Amygdala (tissue), 56 donors: ENCODE data around the gene RAMP3.
"Not testable (repeated sequence)": the region's sequence is repeated elsewhere in the genome, so short reads cannot be mapped to it uniquely, and the experiment has no call there.

Experiments
- DNase-seq, 56 donors: peaks; one replicate each; lab custom pipeline; 2025; lab: John Stamatoyannopoulos, UW

The RAMP3 gene

GRCh38 chr7:45155357-45155900 lies 2.2 kb upstream of the RAMP3 start:
- DNase-seq = no peak

GRCh38 chr7:45155941-45156340 lies 1.6 kb upstream of the RAMP3 start:
- no peak for DNase-seq

- DNase-seq = no peak
These were observed 897 bp upstream of the RAMP3 start for GRCh38 chr7:45156516-45157272.

GRCh38 chr7:45157286-45157652 lies 322 bp upstream of the RAMP3 start:
- DNase-seq = no peak

- no peak for DNase-seq
These were observed 880 bp downstream of the RAMP3 start for GRCh38 chr7:45158471-45158870.

- DNase-seq = no peak
These were observed 1.7 kb downstream of the RAMP3 start for GRCh38 chr7:45159296-45159695.

GRCh38 chr7:45160417-45160881 lies 2.9 kb downstream of the RAMP3 start:
- peak in 2 of 56 donors; percentile 6 to 14 for DNase-seq

- no peak for DNase-seq
These were observed 3.5 kb downstream of the RAMP3 start for GRCh38 chr7:45161138-45161537.

- no peak for DNase-seq
These were observed 4.3 kb downstream of the RAMP3 start for GRCh38 chr7:45161842-45162241.

- DNase-seq = no peak
These were observed 4.8 kb downstream of the RAMP3 start for GRCh38 chr7:45162311-45162845.

- no peak for DNase-seq
These were observed 5.5 kb downstream of the RAMP3 start for GRCh38 chr7:45162943-45163691.

- no peak for DNase-seq
These were observed 6.1 kb downstream of the RAMP3 start for GRCh38 chr7:45163692-45164052.

- DNase-seq = not testable (repeated sequence)
These were observed 6.7 kb downstream of the RAMP3 start for GRCh38 chr7:45164271-45164670.

- DNase-seq = no peak
These were observed 8.3 kb downstream of the RAMP3 start for GRCh38 chr7:45165857-45166256.

GRCh38 chr7:45171946-45172345 lies 14.4 kb downstream of the RAMP3 start:
- DNase-seq = no peak

GRCh38 chr7:45173596-45174327 lies 16.2 kb downstream of the RAMP3 start:
- no peak for DNase-seq

GRCh38 chr7:45174328-45174610 lies 16.7 kb downstream of the RAMP3 start:
- DNase-seq = no peak

GRCh38 chr7:45174966-45175765 lies 17.6 kb downstream of the RAMP3 start:
- DNase-seq = no peak

GRCh38 chr7:45176091-45176490 lies 18.5 kb downstream of the RAMP3 start:
- DNase-seq = no peak
